Measurements from ENCODE around the gene MUC6.

Gene MUC6, protein sequence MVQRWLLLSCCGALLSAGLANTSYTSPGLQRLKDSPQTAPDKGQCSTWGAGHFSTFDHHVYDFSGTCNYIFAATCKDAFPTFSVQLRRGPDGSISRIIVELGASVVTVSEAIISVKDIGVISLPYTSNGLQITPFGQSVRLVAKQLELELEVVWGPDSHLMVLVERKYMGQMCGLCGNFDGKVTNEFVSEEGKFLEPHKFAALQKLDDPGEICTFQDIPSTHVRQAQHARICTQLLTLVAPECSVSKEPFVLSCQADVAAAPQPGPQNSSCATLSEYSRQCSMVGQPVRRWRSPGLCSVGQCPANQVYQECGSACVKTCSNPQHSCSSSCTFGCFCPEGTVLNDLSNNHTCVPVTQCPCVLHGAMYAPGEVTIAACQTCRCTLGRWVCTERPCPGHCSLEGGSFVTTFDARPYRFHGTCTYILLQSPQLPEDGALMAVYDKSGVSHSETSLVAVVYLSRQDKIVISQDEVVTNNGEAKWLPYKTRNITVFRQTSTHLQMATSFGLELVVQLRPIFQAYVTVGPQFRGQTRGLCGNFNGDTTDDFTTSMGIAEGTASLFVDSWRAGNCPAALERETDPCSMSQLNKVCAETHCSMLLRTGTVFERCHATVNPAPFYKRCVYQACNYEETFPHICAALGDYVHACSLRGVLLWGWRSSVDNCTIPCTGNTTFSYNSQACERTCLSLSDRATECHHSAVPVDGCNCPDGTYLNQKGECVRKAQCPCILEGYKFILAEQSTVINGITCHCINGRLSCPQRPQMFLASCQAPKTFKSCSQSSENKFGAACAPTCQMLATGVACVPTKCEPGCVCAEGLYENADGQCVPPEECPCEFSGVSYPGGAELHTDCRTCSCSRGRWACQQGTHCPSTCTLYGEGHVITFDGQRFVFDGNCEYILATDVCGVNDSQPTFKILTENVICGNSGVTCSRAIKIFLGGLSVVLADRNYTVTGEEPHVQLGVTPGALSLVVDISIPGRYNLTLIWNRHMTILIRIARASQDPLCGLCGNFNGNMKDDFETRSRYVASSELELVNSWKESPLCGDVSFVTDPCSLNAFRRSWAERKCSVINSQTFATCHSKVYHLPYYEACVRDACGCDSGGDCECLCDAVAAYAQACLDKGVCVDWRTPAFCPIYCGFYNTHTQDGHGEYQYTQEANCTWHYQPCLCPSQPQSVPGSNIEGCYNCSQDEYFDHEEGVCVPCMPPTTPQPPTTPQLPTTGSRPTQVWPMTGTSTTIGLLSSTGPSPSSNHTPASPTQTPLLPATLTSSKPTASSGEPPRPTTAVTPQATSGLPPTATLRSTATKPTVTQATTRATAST (N-terminal part only)

DNA sequence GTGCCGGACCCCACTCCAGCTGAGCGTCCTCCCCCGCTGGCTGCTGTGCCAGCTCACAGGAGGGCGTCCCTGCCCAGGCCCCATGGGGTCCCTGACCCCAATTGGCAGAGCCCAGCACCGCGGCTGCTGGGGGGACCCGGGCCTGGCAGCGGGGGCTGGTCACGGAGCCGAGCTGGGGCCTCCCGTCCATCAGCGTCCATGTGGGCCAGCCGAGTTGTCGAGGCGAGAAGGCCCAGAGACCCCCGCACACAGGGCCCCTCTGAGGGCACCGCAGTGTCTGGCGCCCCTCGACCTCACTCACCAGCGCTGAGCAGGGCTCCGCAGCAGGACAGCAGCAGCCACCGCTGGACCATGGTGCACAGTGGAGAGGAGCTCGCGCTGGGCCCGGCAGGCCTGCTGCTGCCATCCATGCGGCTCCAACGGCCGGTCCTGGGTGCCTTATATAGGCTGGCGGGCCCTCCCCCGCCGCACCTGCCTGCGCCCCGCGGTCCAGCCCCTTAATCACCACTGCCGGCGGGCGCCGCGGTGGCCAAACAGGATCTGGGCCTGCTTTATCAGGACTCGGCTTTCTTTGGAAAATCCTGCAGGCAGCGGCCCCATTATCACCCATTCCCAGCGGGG lies at the start of gene MUC6:
TSS of gene MUC6 (minus strand) at position 416 of the 621 bp plus-strand sequence. CDS start at position 353, 63 bp downstream.
- no peak for DNase-seq

DNA sequence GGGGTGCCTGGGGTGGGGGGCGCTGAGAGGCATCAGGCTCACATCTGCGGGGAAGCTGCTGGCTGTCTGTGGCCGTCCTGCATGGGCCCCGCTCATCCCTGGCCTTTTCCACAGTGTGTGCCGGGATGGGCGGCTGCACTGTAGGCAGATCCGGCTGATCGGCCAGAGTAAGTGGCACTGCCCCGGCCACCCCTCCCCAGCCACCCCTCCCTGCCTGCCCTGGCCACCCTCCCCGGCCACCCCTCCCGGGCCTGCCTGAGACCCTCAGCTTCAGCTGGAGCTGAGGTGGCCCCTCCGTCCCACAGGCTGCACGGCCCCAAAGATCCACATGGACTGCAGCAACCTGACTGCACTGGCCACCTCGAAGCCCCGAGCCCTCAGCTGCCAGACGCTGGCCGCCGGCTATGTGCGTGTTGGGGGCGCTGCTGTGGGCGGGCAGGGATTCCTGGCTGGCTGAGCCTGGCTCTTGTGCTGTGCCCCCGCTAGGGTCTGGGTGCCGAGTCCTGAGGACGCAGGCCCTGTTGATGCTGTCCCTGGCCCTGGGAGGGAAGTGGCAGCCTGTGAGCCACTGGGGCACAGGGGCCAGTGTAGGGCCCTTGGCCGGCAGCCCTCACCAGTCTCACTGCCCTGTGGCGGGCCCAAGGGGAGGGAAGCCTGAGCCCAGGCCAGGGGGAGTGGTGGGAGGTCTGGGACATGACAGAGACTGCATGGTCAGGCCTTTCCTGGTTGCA lies 49.1 kb upstream of the MUC6 start:
- DNase-seq: no peak

DNA sequence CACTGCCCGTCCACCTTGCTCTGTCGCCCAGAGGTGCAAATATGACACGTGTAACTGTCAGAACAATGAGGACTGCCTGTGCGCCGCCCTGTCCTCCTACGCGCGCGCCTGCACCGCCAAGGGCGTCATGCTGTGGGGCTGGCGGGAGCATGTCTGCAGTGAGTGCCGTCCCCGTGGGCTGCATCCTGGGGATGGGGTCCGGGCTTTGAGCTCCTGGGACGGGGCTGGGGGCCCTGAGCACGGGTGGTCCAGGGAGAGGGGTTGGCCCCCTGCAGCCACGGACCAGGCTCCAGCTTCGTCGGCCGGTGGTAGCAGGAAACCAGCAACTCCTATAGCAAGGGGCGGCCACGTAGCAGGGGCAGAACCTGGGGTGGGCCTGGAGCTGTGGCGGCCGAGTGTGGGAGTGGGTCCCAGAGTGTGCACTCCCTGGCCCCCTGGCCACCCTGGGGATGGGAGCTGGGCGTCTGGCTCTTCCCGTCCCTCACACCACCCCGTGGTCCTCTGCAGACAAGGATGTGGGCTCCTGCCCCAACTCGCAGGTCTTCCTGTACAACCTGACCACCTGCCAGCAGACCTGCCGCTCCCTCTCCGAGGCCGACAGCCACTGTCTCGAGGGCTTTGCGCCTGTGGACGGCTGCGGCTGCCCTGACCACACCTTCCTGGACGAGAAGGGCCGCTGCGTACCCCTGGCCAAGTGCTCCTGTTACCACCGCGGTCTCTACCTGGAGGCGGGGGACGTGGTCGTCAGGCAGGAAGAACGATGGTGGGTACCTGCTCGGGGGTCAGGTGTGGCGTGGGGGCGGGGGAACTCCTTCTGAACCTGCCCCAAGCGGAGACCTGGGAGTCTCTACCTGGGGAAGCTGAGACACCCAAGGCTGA lies 48.3 kb upstream of the MUC6 start:
- DNase-seq: no peak

DNA sequence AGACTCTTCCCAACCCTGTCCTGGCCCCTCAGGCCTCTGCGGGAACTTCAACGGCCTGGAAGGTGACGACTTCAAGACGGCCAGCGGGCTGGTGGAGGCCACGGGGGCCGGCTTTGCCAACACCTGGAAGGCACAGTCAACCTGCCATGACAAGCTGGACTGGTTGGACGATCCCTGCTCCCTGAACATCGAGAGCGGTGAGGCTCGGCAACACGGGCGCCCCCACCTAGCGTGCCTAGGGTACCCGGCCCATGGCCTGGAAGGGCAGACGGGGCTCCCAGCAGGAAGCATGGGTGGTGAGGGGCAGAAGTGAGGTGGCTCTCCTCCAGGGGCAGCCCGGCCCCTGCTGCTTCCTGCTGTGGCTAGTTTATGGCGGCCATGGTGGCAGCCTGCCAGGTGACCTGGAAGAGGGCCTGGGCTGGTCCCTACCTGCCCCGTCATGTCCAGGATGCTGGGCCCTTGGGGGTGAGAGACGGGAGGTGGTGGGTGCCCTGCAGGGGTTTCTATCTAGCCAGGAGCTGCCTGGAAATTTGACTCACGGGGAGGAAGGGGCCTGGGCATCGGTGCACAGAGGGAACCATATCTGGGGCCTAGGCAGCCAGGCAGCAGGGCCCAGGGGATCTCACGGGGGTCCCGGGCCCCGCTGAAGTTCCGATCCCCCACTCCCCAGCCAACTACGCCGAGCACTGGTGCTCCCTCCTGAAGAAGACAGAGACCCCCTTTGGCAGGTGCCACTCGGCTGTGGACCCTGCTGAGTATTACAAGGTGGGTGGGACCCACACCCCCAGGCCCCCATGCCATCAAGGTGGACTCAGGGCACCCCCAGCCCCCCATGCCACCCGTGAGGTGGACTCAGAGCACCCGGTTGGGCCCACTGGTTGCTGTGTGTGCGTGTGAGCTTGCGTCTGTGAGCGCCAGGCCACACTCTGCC lies 47.4 kb upstream of the MUC6 start:
- DNase-seq: no peak

DNA sequence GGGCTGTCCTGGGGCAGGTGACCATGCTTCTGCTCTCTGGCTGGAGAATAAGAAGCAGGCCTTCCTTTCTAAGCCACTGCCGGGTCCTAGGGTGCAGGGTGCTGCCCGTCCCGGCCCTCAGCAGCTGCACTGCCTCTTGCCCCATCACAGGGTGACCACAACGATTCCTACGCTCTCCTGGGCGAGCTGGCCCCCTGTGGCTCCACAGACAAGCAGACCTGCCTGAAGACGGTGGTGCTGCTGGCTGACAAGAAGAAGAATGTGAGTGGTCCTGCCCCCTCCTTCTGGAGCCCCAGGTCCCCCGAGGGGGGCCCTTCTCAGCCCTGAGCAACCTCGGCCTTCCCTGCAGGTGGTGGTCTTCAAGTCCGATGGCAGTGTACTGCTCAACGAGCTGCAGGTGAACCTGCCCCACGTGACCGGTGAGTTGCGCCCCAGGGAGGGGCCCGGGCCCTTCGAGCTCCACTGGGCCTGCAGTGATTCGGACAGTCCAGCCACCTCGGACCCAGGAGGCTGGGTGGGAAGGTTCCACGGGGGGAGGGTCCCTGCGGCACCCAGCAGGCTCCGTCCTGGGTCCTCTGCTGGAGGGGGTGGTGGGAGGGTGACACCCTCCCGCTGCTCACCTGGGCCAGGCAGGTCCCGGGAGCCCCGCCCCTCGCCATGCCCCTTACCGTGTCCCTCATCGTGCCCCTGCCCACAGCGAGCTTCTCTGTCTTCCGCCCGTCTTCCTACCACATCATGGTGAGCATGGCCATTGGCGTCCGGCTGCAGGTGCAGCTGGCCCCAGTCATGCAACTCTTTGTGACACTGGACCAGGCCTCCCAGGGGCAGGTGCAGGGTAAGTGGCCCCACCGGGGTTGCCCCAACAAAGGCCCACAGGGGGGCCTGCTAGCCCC lies 46.5 kb upstream of the MUC6 start:
- no peak for DNase-seq

DNA sequence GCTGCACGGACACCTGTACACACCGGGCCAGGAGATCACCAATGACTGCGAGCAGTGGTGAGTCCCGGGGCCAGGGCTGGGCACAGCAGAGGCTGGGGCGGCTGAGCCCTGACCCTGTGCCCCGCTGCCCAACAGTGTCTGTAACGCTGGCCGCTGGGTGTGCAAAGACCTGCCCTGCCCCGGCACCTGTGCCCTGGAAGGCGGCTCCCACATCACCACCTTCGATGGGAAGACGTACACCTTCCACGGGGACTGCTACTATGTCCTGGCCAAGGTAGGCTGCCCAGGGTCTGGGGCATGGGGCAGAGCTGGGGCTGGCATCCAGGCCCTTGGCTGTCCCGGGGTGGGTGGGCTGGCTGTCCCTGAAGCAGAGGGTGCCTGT lies 45.8 kb upstream of the MUC6 start:
- no peak for DNase-seq

DNA sequence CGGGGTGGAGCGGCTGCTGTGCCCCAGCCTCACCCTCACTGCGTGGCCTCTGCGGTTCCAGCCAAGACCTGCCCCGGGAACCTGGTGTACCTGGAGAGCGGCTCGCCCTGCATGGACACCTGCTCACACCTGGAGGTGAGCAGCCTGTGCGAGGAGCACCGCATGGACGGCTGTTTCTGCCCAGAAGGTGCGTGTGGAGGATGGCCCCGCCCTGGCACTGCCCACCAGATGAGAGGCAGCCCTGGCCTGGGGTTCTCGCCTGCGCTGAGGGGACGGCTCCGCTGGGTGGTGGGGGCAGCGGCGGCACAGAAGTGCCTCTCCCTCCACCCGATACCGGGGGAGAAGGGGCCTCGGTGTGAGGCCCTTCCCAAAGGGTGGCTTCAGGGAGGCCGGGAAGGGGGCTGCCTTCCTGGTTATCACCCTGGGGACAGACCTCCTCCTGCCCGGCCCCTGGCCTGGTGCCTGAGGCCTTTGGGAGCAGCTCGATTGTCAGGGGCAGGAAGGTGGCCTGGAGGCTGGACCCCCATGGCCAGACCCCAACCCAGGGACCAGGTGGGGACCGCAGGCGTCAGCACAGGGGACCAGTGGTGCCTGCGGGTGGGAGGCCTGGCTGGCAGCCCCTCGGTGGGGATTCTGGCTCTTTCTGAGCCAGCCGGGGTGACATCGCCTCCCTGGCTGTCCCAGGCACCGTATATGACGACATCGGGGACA lies 45.2 kb upstream of the MUC6 start:
- no peak for DNase-seq

DNA sequence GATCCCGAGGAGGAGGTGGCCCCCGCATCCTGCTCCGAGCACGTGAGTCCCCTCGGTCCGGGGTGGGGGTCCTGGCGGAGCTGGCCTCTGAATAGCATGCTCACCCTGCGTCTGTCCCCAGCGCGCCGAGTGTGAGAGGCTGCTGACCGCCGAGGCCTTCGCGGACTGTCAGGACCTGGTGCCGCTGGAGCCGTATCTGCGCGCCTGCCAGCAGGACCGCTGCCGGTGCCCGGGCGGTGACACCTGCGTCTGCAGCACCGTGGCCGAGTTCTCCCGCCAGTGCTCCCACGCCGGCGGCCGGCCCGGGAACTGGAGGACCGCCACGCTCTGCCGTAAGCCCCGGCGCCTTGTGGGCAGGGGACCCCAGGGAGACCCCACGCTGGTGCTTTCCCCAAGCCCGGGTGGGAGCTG lies 41.7 kb upstream of the MUC6 start:
- DNase-seq: no peak

DNA sequence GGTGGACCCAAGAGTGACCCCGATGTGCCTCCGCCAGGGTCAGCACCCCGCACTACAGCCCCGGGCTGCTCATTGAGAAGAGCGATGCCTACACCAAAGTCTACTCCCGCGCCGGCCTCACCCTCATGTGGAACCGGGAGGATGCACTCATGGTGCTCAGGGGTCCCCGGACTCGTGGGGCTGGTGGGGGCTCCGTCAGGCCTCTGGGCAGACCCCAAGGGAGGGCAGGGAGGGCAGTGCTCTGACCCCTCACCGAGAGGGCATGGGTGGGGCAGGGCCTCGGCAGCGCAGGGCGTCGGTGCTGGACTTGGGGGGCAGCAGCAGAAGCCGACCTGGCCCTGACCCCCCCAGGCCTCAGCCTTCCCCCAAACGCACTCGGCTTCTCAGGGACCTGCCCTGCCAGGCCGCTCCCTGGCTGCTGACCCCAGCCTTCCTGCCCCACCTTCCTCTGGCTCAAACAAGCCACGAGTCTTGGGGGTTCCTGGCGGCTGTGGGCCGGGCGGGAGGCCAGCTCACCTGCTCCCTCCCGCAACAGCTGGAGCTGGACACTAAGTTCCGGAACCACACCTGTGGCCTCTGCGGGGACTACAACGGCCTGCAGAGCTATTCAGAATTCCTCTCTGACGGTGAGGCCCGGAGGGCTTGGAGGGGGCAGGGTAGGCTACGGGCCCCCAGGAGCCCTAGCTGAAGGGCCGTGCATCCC lies 41.0 kb upstream of the MUC6 start:
- DNase-seq: no peak

DNA sequence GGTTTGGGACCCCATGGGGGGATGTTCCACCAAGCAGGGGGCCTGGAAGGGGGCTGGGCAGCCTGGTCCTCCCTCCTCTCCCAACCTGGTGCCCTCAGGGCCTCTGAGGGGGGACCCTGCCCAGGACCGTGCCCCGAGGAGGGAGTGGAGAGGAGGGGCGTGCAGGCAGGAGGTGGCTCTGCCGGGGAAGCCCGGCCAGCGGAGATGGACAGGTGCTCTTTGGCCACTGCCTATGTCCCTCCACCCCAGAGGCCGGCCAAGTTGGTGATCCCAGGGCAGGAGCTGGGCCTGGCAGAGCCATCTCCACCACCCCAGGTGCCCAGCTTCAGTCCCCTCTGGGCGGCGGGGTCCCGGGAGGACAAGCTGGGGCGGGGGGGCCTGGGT lies 40.5 kb upstream of the MUC6 start:
- no peak for DNase-seq

DNA sequence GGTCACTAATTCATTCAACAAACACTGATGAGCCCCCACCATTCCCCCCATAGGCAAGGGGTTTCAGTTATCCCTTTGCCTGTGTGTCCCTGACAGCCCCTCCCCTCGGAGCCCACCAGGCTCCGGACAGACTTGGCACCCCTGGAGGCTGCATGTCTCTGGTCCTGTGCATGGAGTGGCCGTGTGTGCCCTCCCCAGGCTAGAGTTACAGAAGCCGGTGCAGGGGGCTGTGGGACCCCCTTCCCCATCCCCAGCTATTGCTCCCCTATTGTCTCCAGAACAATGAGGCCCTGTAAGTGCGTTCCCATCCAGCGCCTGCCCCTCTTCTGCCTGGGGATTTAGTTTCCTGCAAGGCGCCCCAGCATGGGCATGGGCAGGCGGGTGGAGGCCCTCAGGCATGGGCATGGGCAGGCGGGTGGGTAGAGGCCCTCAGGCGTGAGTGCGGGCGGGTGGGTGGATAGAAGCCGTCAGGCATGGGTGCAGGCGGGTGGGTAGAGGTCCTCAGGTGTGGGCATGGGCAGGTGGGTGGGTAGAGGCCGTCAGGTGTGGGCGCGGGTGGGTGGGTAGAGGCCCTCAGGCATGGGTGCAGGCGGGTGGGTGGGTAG lies 39.6 kb upstream of the MUC6 start:
- no peak for DNase-seq

DNA sequence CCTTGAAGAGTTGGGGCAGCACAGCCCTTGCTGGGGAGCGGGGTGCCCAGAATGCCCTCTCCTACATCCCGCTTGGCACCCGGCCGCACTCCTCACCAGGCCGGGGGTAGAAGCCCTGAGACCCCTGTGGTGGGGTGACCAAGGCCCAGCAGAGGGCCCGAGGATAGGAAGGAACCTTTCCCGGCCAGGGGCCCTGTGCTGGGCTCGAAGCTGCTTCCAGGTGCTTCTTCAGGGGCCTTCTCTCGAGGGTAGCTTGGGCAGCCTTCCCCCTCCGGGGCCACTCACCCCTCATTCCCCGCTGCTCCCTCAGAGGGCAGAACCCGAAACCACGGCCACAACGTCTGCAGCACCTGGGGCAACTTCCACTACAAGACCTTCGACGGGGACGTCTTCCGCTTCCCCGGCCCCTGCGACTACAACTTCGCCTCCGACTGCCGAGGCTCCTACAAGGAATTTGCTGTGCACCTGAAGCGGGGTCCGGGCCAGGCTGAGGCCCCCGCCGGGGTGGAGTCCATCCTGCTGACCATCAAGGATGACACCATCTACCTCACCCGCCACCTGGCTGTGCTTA lies 38.9 kb upstream of the MUC6 start:
- DNase-seq: no peak

DNA sequence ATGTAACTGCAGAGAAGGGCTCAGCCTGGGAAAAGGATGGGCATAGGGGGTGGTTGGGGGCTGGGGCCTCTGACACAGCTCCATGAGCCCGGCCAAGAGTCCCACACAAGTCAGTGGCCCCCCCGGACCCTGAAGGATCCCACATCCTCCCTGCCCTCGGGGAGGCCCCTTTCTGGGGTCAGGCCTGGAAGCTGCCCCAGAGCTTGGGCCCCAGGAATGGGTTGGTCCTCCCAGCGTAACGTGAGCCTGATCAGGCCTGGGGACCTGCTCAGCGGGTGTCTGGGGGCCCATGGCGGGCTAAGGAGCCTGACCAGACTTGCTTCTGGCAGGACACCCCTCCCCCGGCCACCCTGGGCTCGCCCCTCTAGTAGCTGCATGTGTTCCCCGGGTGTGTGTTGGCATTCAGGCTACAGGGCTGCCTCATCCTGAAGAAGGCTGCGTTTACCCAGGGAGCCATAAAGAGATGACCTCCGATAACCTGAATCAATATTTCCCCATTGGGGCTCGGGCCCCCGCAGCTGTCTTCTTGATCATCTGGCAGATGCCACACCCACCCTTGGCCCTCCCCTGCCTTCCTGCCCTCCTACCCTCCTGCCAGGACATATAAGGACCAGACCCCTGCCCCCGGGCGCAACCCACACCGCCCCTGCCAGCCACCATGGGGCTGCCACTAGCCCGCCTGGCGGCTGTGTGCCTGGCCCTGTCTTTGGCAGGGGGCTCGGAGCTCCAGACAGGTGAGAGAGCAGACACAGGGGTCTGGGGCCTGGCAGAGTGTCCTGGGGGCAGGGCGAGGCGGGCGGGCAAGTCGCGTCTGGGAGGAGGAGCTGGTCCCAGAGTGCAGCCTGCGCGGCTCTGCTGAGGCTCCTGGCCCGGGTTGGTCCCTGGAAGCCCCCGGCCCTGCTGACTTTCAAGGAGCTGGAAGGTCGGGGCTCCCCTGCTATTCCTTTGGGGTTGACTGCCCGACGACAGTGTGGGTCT lies 38.0 kb upstream of the MUC6 start, which contains the start of gene MUC2:
TSS of gene MUC2 (plus strand) at position 631 of the 978 bp plus-strand sequence.
- no peak for DNase-seq

DNA sequence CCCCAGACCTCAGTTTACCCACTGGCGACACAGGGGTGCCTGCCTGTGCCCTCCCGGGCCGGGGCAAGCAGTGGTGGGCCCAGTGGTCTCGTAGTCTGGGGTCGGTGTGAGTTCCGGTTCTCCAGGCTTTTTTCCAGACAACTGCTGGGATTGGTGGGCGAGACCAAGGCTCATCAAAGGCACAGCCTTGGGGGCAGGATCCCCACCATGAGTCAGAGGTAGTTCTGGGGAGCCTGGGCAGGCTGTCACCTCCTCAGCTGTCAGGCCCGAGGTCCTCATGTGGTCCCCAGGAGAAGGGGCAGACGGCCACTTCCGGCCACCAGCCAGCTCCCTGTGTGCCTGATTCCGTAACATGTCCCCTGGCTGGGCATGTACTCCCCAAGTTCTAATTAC lies 37.3 kb upstream of the MUC6 start:
- DNase-seq: no peak

DNA sequence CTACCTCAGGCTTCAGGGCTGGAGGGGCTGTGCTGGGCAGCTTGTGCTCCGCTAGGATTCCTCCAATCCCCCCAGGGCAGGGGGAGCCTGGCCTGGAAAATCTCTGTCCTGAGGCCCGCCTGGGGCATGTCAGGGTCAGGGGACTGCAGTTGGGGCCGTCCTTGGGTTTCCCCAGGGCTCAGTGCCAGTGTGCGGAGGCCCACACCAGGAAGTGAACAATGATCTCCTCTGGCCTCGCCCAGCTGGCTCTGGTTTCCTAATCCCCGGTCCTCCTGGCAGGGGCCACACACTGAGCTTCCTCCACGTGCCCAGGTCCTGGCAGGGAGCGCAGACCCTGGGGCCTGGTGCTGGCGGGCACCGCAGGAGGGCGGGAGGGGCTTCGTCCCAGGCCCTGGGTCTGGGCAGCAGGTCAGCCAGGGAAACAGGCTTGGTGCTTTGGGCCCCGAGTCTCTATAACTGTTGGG lies 36.8 kb upstream of the MUC6 start:
- DNase-seq: peak; percentile 17

Measured in HCEC 1CT (cell line).